Activated naive CD8-positive, alpha-beta T cell treated with anti-CD3 and anti-CD28 coated beads, Interleukin-2, amount 50 U/mL, for 16 hours (primary cell): ENCODE results near the gene PPL.

Experiments used
- DNase-seq: peaks from one replicate; pipeline ENCODE4 v3.0.0-alpha.2; 2020; ENCODE audit warnings: low read depth, low spot score

PPL gene

GRCh38 chr16:4864728-4865127, 72.2 kb downstream of the PPL start:
- DNase-seq, result no peak

GRCh38 chr16:4862639-4863038, 74.3 kb downstream of the PPL start:
- no peak for DNase-seq

GRCh38 chr16:4860727-4861342, 76.1 kb downstream of the PPL start:
- no peak for DNase-seq

GRCh38 chr16:4859900-4860255, 77.1 kb downstream of the PPL start:
- no peak for DNase-seq

GRCh38 chr16:4859190-4859899, 77.6 kb downstream of the PPL start:
- no peak for DNase-seq

GRCh38 chr16:4855804-4856203, 81.1 kb downstream of the PPL start:
- DNase-seq, result no peak

- DNase-seq, result no peak
These were observed 81.6 kb downstream of the PPL start for GRCh38 chr16:4855371-4855770.

GRCh38 chr16:4852221-4852872, 84.6 kb downstream of the PPL start:
- no peak for DNase-seq

- no peak for DNase-seq
These were observed 86.7 kb downstream of the PPL start for GRCh38 chr16:4850211-4850610.

- no peak for DNase-seq
These were observed 89.0 kb downstream of the PPL start for GRCh38 chr16:4847774-4848587.

- peak; percentile 100 for DNase-seq
These were observed 89.8 kb downstream of the PPL start, which contains the start of the genes GLYR1 and UBN1 for GRCh38 chr16:4846901-4847773. GLYR1 (minus strand) TSS chr16:4847288; CDS start chr16:4847265, 23 bp downstream. UBN1 (plus strand) TSS chr16:4847481; CDS start chr16:4852918, 5,437 bp downstream.

- DNase-seq, result no peak
These were observed 90.4 kb downstream of the PPL start for GRCh38 chr16:4846503-4846900.

- no peak for DNase-seq
These were observed 96.0 kb downstream of the PPL start for GRCh38 chr16:4840984-4841383.

GRCh38 chr16:4839942-4840341, 97.0 kb downstream of the PPL start:
- no peak for DNase-seq

GRCh38 chr16:4837733-4838501, 99.0 kb downstream of the PPL start:
- DNase-seq, result no peak

- DNase-seq, result no peak
These were observed 100.2 kb downstream of the PPL start for GRCh38 chr16:4836727-4837126.

- no peak for DNase-seq
These were observed 103.4 kb downstream of the PPL start for GRCh38 chr16:4833584-4833983.

- no peak for DNase-seq
These were observed 104.1 kb downstream of the PPL start for GRCh38 chr16:4832698-4833343.
